Left lung (tissue), 10 donors: ENCODE results near the gene HECTD1. TPM values are rescaled to one million over a fixed set of nuclear protein-coding genes. Genes with fewer than 3 reads are reported as not detected.

Experiments
- ATAC-seq: fragments of 200-7000 bp; cut with Tn5 transposase; one replicate; pipeline ENCODE4 v1.9.1; 2020; ENCODE audit warnings: moderate library complexity
- DNase-seq, 4 donors: peaks; one replicate each; pipeline ENCODE4 v3.0.0-alpha.2; 2013 to 2020
- H3K27ac ChIP-seq, 2 donors: fragments of 200-600 bp; sonication (generic) in 1 of 2; one replicate each; pipeline versions ENCODE4 v1.5.0 to v1.8.0; 2020 to 2021
- H3K27me3 ChIP-seq, 2 donors: fragments of 200-600 bp; sonication (generic) in 1 of 2; one replicate each; pipeline versions ENCODE4 v1.5.0 to v1.8.0; 2020 to 2021
- H3K36me3 ChIP-seq, 2 donors: fragments of 200-600 bp; sonication (generic) in 1 of 2; one replicate each; pipeline versions ENCODE4 v1.5.0 to v1.8.0; 2020 to 2021
- H3K4me1 ChIP-seq, 2 donors: fragments of 200-600 bp; one replicate each; pipeline ENCODE4 v1.8.0; 2021
- H3K4me3 ChIP-seq, 2 donors: fragments of 200-600 bp; sonication (generic) in 1 of 2; one replicate each; pipeline versions ENCODE4 v1.5.0 to v1.8.0; 2020 to 2021; ENCODE audit warnings: mild to moderate bottlenecking in 1 of 2
- H3K9me3 ChIP-seq, 2 donors: fragments of 200-600 bp; sonication (generic) in 1 of 2; one replicate each; pipeline versions ENCODE4 v1.5.0 to v1.8.0; 2020 to 2021
- intact Hi-C, 2 donors: fragments of 100-400 bp; cut with DNase I; formaldehyde crosslinking; loops; one replicate each; pipeline versions ENCODE4 v1.11.2 to v1.14.2; 2022
- polyA plus RNA-seq, 6 donors: library from polyadenylated mRNA; unstranded; fragments of 120-200 nt; gene quantifications; one replicate each; pipeline ENCODE4 v1.2.1, GENCODE V29; 2013; ENCODE audit not compliant: insufficient read length in 6 of 6
- total RNA-seq, 2 donors: library from RNA; stranded (reverse); fragmentation: NEBNext Ultra II Directional; extraction: Animal tissue kit (Norgen Biotek cat#: 25700); gene quantifications; one replicate each; pipeline ENCODE4 v1.2.1, GENCODE V29; 2021
- TF ChIP-seq, protein P1 (sequence below), 2 donors: fragments of 200-600 bp; sonication (generic) in 1 of 2; IDR thresholded peaks; one replicate each; pipeline versions ENCODE4 v1.5.0 to v1.8.0; 2021; ENCODE audit warnings: antibody characterized with exemption in 2 of 2
- donor health status: DM: no; HTN: yes; CAD: no.
- donor health status: DM: no; HTN: no; CAD: no.

The HECTD1 gene
- total and polyA plus RNA-seq, 8 donors = 160 to 203 (median 192) TPM

GRCh38 chr14:31219169-31219568 is 11.6 kb upstream of the HECTD1 start:
- intact Hi-C loops = no loop called here
- H3K9me3 ChIP-seq = no peaks in the 10 kb centered on the region
- TF ChIP-seq, protein P1, sequence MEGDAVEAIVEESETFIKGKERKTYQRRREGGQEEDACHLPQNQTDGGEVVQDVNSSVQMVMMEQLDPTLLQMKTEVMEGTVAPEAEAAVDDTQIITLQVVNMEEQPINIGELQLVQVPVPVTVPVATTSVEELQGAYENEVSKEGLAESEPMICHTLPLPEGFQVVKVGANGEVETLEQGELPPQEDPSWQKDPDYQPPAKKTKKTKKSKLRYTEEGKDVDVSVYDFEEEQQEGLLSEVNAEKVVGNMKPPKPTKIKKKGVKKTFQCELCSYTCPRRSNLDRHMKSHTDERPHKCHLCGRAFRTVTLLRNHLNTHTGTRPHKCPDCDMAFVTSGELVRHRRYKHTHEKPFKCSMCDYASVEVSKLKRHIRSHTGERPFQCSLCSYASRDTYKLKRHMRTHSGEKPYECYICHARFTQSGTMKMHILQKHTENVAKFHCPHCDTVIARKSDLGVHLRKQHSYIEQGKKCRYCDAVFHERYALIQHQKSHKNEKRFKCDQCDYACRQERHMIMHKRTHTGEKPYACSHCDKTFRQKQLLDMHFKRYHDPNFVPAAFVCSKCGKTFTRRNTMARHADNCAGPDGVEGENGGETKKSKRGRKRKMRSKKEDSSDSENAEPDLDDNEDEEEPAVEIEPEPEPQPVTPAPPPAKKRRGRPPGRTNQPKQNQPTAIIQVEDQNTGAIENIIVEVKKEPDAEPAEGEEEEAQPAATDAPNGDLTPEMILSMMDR (IDR thresholded peaks at IDR 0.05) = no peak

GRCh38 chr14:31216359-31216758 is 8.8 kb upstream of the HECTD1 start:
- Histone ChIP-seq H3K27ac (no peak overlapping the region), H3K4me3 (no peak overlapping the region), H3K4me1 (no peaks in the 10 kb centered on the region), H3K36me3 (no peaks in the 10 kb centered on the region), H3K9me3 (no peaks in the 10 kb centered on the region), H3K27me3 (no peaks in the 10 kb centered on the region)
- TF ChIP-seq, protein P1 (IDR thresholded peaks at IDR 0.05) = no peak
- intact Hi-C loops = no loop called here
- DNase-seq = no peak
- ATAC-seq = no peak

More at GRCh38 chr14:31219169-31219568, 11.6 kb upstream of the HECTD1 start:
- no peaks in the 10 kb centered on the region for H3K36me3 ChIP-seq
- H3K27me3 ChIP-seq = no peaks in the 10 kb centered on the region
- H3K4me1 ChIP-seq = no peaks in the 10 kb centered on the region
- no peak for ATAC-seq
- no peak overlapping the region for H3K27ac ChIP-seq
- no peak overlapping the region for H3K4me3 ChIP-seq
- DNase-seq = no peak

- H3K4me3 ChIP-seq = no peak overlapping the region
- intact Hi-C loops = no loop called here
Measured at GRCh38 chr14:31212893-31213292, 5.3 kb upstream of the HECTD1 start.

DNA sequence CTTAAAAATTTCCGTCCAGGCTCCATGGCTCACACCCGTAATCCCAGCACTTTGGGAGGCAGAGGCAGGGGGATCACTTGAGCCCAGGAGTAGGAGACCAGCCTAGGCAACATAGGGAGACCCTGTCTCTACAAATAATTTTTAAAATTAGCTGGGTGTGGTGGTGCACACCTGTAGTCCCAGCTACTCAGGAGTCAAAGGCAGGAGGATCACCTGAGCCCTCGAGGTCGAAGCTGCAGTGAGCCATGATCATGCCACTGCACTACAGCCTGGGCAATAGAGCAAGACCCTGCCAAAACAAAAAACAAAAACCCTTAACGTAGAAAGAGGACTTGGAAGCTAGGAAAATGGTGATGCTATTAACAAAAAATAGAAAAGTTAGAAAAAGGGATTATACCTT is 2.0 kb upstream of the HECTD1 start:
- Histone ChIP-seq H3K4me3 (no peak overlapping the region), H3K36me3 (no peaks in the 10 kb centered on the region), H3K27ac (peak overlapping the region in 1 of 2 donors; percentile 99), H3K27me3 (no peaks in the 10 kb centered on the region), H3K9me3 (no peaks in the 10 kb centered on the region), H3K4me1 (peaks cover 13 to 27% of the 10 kb centered on the region in 2 donors)
- TF ChIP-seq, protein P1 (IDR thresholded peaks at IDR 0.05) = no peak
- intact Hi-C loops = no loop called here
- ATAC-seq = no peak
- no peak for DNase-seq

More at GRCh38 chr14:31212893-31213292, 5.3 kb upstream of the HECTD1 start:
- Histone ChIP-seq H3K9me3 (no peaks in the 10 kb centered on the region), H3K27me3 (no peaks in the 10 kb centered on the region), H3K36me3 (no peaks in the 10 kb centered on the region), H3K27ac (no peak overlapping the region), H3K4me1 (peaks cover 7 to 10% of the 10 kb centered on the region in 2 donors)
- DNase-seq (no peak), ATAC-seq (no peak)
- TF ChIP-seq, protein P1 (IDR thresholded peaks at IDR 0.05) = no peak

DNA sequence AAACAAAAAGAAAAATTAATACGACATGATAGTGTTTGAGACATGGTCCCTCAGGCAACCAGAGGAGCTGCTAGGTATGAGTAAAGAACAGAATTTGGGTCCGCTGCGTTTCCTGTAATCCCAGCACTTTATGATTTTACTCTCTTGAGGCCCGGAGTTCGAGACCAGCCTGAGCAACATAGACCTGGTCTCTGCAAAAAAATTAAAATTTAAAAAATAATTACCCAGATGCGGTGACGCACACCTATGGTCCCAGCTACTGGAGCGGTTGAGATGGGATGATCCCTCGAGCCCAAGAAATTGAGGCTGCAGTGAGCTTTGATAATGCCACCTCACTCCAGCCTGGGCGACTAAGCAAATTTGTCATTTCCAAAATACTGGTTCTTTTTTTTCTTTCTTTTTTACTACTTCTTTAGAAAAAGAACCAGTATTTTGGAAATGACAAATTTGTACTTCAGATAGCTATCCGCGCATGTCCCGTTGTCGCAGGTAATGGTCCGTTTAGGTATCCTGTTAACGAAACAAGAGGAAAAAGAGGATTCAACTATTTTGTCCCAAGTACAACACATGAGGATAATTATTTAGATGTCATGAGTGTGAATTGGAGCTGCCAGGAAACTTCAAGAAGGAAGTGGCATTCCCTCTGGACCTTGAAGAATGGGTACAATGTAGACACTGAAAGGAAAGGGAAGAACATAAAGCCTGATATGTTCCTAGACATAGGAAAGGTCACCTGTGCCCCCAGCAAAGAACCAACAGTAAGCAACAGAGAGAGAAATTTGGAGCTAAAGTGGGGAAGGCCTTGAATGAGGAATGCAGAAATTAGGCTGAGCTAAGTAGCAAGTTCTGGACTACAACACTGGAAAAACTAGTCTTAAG is 1.2 kb upstream of the HECTD1 start:
- Histone ChIP-seq H3K36me3 (peaks cover 0 to 5% of the 10 kb centered on the region in 2 donors), H3K4me1 (peaks cover 13 to 31% of the 10 kb centered on the region in 2 donors), H3K27me3 (no peaks in the 10 kb centered on the region), H3K4me3 (peak overlapping the region; percentile 79 to 81), H3K27ac (peak overlapping the region; percentile 99 to 100), H3K9me3 (no peaks in the 10 kb centered on the region)
- no peak for ATAC-seq
- no peak for DNase-seq
- intact Hi-C loops = no loop called here
- TF ChIP-seq, protein P1 (IDR thresholded peaks at IDR 0.05) = no peak
